DOHH2 (cell line): Measurements from ENCODE around the gene GNRHR.

Experiments used
- H3F3A ChIP-seq: fragments of 200-600 bp; sonication (generic), shearing (Covaris generic); 2 replicates; pipeline ENCODE4 v1.6.0; 2016; ENCODE audit warnings: antibody characterized with exemption, mild to moderate bottlenecking; ENCODE audit not compliant: control insufficient read depth, insufficient read depth
- H3K27ac ChIP-seq: fragments of 200-600 bp; sonication (generic); 2 replicates; pipeline ENCODE4 v1.5.1; 2014; ENCODE audit warnings: low read depth, mild to moderate bottlenecking, low read length, moderate library complexity
- H3K27me3 ChIP-seq: fragments of 200-600 bp; sonication (generic); 2 replicates; pipeline ENCODE4 v1.6.1; 2014; ENCODE audit warnings: mild to moderate bottlenecking, low read length, mixed read lengths; ENCODE audit not compliant: control insufficient read depth
- H3K36me3 ChIP-seq: fragments of 200-600 bp; sonication (generic); 2 replicates; pipeline ENCODE4 v1.6.1; 2014; ENCODE audit warnings: mild to moderate bottlenecking, low read length, moderate library complexity, mixed read lengths; ENCODE audit not compliant: control insufficient read depth
- H3K4me1 ChIP-seq: fragments of 200-600 bp; sonication (generic); 2 replicates; pipeline ENCODE4 v1.6.1; 2014; ENCODE audit warnings: mild to moderate bottlenecking, low read length, mixed read lengths; ENCODE audit not compliant: control insufficient read depth
- H3K4me2 ChIP-seq: fragments of 200-600 bp; sonication (generic); 2 replicates; pipeline ENCODE4 v1.6.0; 2014; ENCODE audit warnings: mild to moderate bottlenecking, low read length, moderate library complexity
- H3K4me3 ChIP-seq: fragments of 200-600 bp; sonication (generic); 2 replicates; pipeline ENCODE4 v1.5.1; 2014; ENCODE audit warnings: mild to moderate bottlenecking, low read length, mixed read lengths
- H3K79me2 ChIP-seq: fragments of 200-600 bp; sonication (generic); 2 replicates; pipeline ENCODE4 v1.6.1; 2014; ENCODE audit warnings: mild to moderate bottlenecking, low read length, mixed read lengths; ENCODE audit not compliant: control insufficient read depth
- H3K9me2 ChIP-seq: fragments of 200-600 bp; sonication (generic); replicated peaks from 2 replicates; pipeline ENCODE4 v1.6.1; 2014; ENCODE audit warnings: mild to moderate bottlenecking, low read length, mixed read lengths; ENCODE audit not compliant: control insufficient read depth
- H3K9me3 ChIP-seq: fragments of 200-600 bp; sonication (generic); 2 replicates; pipeline ENCODE4 v1.6.1; 2014; ENCODE audit warnings: antibody characterized with exemption, low read length, mixed read lengths; ENCODE audit not compliant: control insufficient read depth, insufficient read depth
- H4K20me1 ChIP-seq: fragments of 200-600 bp; sonication (generic); 2 replicates; pipeline ENCODE4 v1.6.0; 2014; ENCODE audit warnings: low read depth, mild to moderate bottlenecking, antibody characterized with exemption, low read length, moderate library complexity; ENCODE audit not compliant: control insufficient read depth, insufficient read depth
- EZH2phosphoT487 ChIP-seq: fragments of 200-600 bp; sonication (generic); IDR thresholded peaks from 2 replicates; pipeline ENCODE4 v1.6.1; 2017; ENCODE audit warnings: borderline replicate concordance, mild to moderate bottlenecking, antibody characterized with exemption, low read length, moderate library complexity, mixed read lengths
- TF ChIP-seq, protein P1 (sequence below): fragments of 200-600 bp; sonication (generic); IDR thresholded peaks from one replicate; pipeline ENCODE4 v1.5.1; 2014; ENCODE audit warnings: antibody characterized with exemption, mild to moderate bottlenecking, low read depth, low read length; ENCODE audit not compliant: poor library complexity, severe bottlenecking

GNRHR gene

DNA sequence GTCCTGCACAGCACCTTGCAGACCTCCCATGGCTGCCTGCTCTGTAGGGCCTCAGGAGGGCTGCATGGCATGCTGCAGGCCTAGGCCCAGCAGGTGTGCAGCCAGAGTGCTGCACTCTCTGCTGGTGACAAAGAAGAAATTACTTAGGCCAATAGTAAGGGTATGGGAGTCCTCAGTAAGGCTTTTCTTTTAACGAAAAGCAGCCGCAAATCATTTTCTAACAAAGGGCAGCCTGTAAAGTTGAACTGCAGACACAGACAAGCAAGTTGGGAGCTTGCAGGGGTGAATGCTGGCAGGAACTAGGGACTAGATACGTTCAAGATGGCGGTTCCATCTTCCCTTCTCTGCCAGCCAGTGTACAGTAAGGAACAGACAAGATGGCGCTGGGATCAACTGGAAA, 30.8 kb downstream of the GNRHR start:
- H3K27me3 ChIP-seq, result no peaks in the 10 kb centered on the region
- no peak overlapping the region for H3K4me3 ChIP-seq
- H3K36me3 ChIP-seq, result 0 out of 2 replicates have a peak, but pooled peaks cover 5% of the 10 kb centered on the region
- H3K9me2 ChIP-seq, result no peaks in the 10 kb centered on the region
- no peaks in the 10 kb centered on the region for H3K79me2 ChIP-seq
- no peaks in the 10 kb centered on the region for H3K9me3 ChIP-seq
- H4K20me1 ChIP-seq, result no peaks in the 10 kb centered on the region
- no peaks in the 10 kb centered on the region for H3F3A ChIP-seq
- H3K4me1 ChIP-seq, result no peaks in the 10 kb centered on the region
- no peak overlapping the region for H3K27ac ChIP-seq
- H3K4me2 ChIP-seq, result no peak overlapping the region
- TF ChIP-seq EZH2phosphoT487, result no peak
- TF ChIP-seq, protein P1, sequence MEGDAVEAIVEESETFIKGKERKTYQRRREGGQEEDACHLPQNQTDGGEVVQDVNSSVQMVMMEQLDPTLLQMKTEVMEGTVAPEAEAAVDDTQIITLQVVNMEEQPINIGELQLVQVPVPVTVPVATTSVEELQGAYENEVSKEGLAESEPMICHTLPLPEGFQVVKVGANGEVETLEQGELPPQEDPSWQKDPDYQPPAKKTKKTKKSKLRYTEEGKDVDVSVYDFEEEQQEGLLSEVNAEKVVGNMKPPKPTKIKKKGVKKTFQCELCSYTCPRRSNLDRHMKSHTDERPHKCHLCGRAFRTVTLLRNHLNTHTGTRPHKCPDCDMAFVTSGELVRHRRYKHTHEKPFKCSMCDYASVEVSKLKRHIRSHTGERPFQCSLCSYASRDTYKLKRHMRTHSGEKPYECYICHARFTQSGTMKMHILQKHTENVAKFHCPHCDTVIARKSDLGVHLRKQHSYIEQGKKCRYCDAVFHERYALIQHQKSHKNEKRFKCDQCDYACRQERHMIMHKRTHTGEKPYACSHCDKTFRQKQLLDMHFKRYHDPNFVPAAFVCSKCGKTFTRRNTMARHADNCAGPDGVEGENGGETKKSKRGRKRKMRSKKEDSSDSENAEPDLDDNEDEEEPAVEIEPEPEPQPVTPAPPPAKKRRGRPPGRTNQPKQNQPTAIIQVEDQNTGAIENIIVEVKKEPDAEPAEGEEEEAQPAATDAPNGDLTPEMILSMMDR, result no peak

DNA sequence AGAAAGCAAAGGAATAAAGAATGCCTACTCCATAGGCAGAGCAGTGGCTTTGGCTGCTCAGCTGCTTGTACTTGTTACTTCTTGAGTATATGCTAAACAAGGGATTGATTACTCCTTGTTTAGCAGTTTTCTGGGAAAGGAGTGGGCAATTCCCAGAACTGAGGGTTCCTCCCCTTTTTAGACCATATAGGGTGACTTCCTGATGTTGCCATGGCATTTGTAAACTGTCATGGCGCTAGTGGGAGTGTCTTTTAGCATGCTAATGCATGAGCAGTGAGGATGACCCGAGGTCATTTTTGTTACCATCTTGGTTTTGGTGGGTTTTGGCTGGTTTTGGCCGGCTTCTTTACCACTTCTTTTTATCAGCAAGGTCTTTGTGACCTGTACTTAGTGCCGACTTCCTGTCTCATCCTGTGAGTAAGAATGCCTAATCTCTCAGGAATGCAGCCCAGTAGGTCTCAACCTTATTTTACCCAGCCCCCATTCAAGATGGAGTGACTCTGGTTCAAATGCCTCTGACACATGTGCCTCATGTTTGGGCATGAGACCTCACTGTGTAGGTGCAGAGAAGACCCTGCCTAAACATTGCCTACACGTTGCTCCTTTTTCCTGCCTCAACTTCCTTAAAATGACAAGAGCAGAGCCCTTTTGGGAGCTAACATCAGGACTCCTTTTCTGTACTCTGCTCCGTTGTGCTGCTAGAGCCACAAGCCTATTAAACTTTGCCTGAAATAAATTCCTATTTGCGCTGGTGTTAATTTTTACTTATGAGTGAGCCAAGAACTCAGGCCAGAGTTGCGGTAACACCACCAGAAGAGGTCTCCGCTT, 32.2 kb downstream of the GNRHR start:
- Histone ChIP-seq H3K4me2 (no peak overlapping the region), H3K9me2 (no peaks in the 10 kb centered on the region), H4K20me1 (no peaks in the 10 kb centered on the region), H3K4me3 (no peak overlapping the region), H3F3A (no peaks in the 10 kb centered on the region), H3K27me3 (no peaks in the 10 kb centered on the region), H3K27ac (no peak overlapping the region), H3K79me2 (no peaks in the 10 kb centered on the region), H3K4me1 (no peaks in the 10 kb centered on the region), H3K36me3 (0 out of 2 replicates have a peak, but pooled peaks cover 5% of the 10 kb centered on the region), H3K9me3 (no peaks in the 10 kb centered on the region)
- no peak for TF ChIP-seq EZH2phosphoT487
- TF ChIP-seq, protein P1, result no peak

DNA sequence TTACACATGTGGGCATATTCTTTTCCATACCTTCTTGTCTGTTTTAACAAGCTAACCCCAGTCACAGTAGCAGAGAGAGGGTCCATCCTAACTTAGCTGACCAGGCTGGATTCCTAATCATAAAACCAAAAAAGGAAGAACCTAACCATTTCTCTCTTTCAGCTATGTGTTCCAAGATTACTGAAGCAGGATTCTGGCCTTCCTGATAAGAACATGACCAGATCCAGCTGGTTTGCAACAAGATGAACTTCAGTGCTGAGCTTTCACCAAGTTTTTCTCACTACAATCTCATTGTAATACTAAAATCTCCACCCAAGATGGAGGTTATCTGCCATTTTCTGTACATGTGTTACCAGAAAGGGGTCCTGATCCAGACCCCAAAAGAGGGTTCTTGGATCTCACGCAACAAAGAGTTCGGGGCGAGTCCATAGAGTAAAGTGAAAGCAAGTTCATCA, 32.8 kb downstream of the GNRHR start:
- Histone ChIP-seq H4K20me1 (no peaks in the 10 kb centered on the region), H3K79me2 (no peaks in the 10 kb centered on the region), H3K27me3 (no peaks in the 10 kb centered on the region), H3F3A (no peaks in the 10 kb centered on the region), H3K4me2 (no peak overlapping the region), H3K9me2 (no peaks in the 10 kb centered on the region), H3K27ac (no peak overlapping the region), H3K9me3 (no peaks in the 10 kb centered on the region), H3K36me3 (0 out of 2 replicates have a peak, but pooled peaks cover 5% of the 10 kb centered on the region), H3K4me1 (no peaks in the 10 kb centered on the region), H3K4me3 (no peak overlapping the region)
- TF ChIP-seq, protein P1, result no peak
- TF ChIP-seq EZH2phosphoT487, result no peak
